Right lobe of liver (tissue), 6 donors: ENCODE data around the gene ZMYND19. TPM values are rescaled to one million over a fixed set of nuclear protein-coding genes. Genes with fewer than 3 reads are reported as not detected.
"Not testable (repeated sequence)": the region's sequence is repeated elsewhere in the genome, so short reads cannot be mapped to it uniquely, and the experiment has no call there.

Experiments used
- ATAC-seq, 4 donors: fragments of 200-7000 bp; cut with Tn5 transposase; one replicate each; pipeline ENCODE4 v1.9.1; 2020; ENCODE audit warnings: mild to moderate bottlenecking in 4 of 4, moderate library complexity in 4 of 4
- DNase-seq, 3 donors: peaks; one replicate each; pipeline ENCODE4 v3.0.0-alpha.2; 2020
- H3K27ac ChIP-seq, 3 donors: fragments of 200-600 bp; one replicate each; pipeline ENCODE4 v1.8.0; 2022
- H3K27me3 ChIP-seq, 2 donors: fragments of 200-600 bp; one replicate each; pipeline ENCODE4 v1.8.0; 2022
- H3K36me3 ChIP-seq, 4 donors: fragments of 200-600 bp; sonication (generic) in 1 of 4; one replicate each; pipeline versions ENCODE4 v1.5.1 to v1.8.0; 2017 to 2022; ENCODE audit warnings: control low read depth in 1 of 4
- H3K4me1 ChIP-seq, 4 donors: fragments of 200-600 bp; sonication (generic) in 1 of 4; one replicate each; pipeline versions ENCODE4 v1.5.1 to v1.8.0; 2017 to 2022; ENCODE audit warnings: control low read depth in 1 of 4
- H3K4me3 ChIP-seq, 3 donors: fragments of 200-600 bp; one replicate each; pipeline ENCODE4 v1.8.0; 2022
- H3K9me3 ChIP-seq, 4 donors: fragments of 200-600 bp; sonication (generic) in 1 of 4; one replicate each; pipeline versions ENCODE4 v1.5.1 to v1.8.0; 2017 to 2022; ENCODE audit warnings: control low read depth in 1 of 4
- POLR2A ChIP-seq: fragments of 450-650 bp; IDR thresholded peaks from one replicate; pipeline ENCODE4 v1.6.1; 2017; ENCODE audit warnings: antibody characterized with exemption, mild to moderate bottlenecking
- WGBS: methylation state at CpG from one replicate; pipeline ENCODE4 v1.1.6; 2018; ENCODE audit warnings: low coverage, low lambda C conversion rate; ENCODE audit not compliant: insufficient coverage; ENCODE audit errors: missing lambda C conversion rate; 5-methylcytosine and 5-hydroxymethylcytosine counted together
- intact Hi-C, 2 donors: fragments of 100-400 bp; cut with DNase I; formaldehyde crosslinking; loops; one replicate each; pipeline versions ENCODE4 v1.11.2 to v1.14.1; 2022
- small RNA-seq, 2 experiments: library from RNA; depleted of rRNA; stranded (forward); fragments of <200 nt; gene quantifications; one replicate each; pipeline ENCODE3, GENCODE V24; 2016
- total RNA-seq, 6 experiments: library from RNA; depleted of rRNA in 2 of 6; stranded (reverse); fragments of >200 nt in 2 of 6; fragmentation: NEBNext Ultra II Directional in 3 of 6; extraction: Animal tissue kit (Norgen Biotek cat#: 25700) in 3 of 6; gene quantifications; one replicate each; pipeline versions ENCODE4 v1.1.0 to v1.2.4, GENCODE V29; 2016 to 2023
- TF ChIP-seq, protein P1 (sequence below), 4 donors: fragments of 200-600 bp in 3 of 4; fragments of 450-650 bp in 1 of 4; IDR thresholded peaks; one replicate each; pipeline versions ENCODE4 v1.5.1 to v1.8.0; 2016 to 2022; ENCODE audit warnings: antibody characterized with exemption in 4 of 4, mild to moderate bottlenecking in 2 of 4
- donor health status: DM: no; HTN: yes; CAD: no.
- donor health status: DM: no; HTN: no; CAD: no.
- donor health status: DM: no; HTN: no; CAD: no.
- donor health status: DM: no; HTN: yes; CAD: no.
- donor health status: DM: no; HTN: yes; CAD: no.

ZMYND19 gene
- total RNA-seq, 6 experiments from 2014 or later, result 8.4 to 11.7 (median 9.0) TPM

DNA sequence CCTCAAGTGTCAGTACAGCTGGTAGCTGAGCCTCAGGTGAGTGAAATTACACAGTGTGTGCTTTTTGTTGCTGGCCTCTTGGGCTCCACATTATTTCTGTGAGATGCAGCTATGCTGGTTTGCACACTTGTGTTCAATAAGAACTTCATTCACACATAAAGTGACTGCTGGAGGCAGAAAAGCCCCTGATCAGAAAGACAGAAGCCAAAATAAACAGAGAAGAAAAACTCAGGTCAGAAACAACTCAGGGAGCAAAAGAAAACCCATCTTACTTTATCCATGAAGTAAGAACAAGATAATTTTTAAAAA, 55.2 kb downstream of the ZMYND19 start:
- Histone ChIP-seq H3K9me3 (no peaks in the 10 kb centered on the region), H3K27me3 (no peaks in the 10 kb centered on the region), H3K4me3 (no peak overlapping the region), H3K36me3 (peaks cover 0 to 5% (median 0%) of the 10 kb centered on the region in 4 donors), H3K27ac (peak overlapping the region in 1 of 3 donors; percentile 25), H3K4me1 (peaks cover 0 to 10% (median 4%) of the 10 kb centered on the region in 4 donors)
- intact Hi-C loops, result no loop called here
- DNase-seq (no peak), ATAC-seq (no peak)
- TF ChIP-seq, protein P1, sequence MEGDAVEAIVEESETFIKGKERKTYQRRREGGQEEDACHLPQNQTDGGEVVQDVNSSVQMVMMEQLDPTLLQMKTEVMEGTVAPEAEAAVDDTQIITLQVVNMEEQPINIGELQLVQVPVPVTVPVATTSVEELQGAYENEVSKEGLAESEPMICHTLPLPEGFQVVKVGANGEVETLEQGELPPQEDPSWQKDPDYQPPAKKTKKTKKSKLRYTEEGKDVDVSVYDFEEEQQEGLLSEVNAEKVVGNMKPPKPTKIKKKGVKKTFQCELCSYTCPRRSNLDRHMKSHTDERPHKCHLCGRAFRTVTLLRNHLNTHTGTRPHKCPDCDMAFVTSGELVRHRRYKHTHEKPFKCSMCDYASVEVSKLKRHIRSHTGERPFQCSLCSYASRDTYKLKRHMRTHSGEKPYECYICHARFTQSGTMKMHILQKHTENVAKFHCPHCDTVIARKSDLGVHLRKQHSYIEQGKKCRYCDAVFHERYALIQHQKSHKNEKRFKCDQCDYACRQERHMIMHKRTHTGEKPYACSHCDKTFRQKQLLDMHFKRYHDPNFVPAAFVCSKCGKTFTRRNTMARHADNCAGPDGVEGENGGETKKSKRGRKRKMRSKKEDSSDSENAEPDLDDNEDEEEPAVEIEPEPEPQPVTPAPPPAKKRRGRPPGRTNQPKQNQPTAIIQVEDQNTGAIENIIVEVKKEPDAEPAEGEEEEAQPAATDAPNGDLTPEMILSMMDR (IDR thresholded peaks at IDR 0.05), result no peak
- TF ChIP-seq POLR2A, result no peak

DNA sequence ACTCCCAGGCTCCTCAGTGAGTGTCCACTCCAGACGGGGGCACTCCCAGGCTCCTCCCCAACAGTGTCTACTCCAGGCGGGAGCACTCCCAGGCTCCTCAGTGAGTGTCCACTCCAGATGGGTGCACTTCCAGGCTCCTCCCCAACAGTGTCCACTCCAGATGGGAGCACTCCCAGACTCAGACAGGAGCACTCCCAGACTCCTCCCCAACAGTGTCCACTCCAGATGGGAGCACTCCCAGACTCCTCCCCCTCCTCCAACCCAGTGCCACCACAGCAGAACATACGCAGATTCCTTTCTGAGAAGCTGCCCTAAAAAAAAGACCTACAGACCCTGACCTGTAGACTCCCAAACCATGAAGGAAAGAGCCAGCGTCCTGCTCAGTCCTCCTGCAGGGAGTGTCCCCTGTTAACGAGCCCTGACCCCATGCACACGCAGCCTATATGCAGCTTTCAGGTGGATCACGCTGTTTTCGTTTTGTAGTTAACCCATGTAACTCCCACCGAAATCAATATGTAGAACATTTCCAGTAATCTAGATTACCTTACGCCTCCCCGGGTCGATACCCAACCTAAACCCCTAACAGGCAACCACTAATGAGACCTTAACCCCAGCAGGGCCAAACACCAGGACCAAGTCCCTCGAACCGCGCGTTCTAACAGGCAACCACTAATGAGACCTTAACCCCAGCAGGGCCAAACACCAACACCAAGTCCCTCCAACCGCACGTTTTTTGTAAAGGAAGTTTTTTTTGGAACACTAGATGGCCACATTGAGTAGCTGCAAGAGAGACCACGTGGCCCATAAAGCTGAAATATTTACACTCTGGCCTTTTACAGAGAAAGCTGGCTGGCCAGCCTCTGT, 55.8 kb downstream of the ZMYND19 start:
- ATAC-seq (peak; percentile 97 to 99 (median 98)), DNase-seq (no peak)
- Histone ChIP-seq H3K4me1 (peaks cover 0 to 10% (median 4%) of the 10 kb centered on the region in 4 donors), H3K9me3 (no peaks in the 10 kb centered on the region), H3K27me3 (no peaks in the 10 kb centered on the region), H3K36me3 (peaks cover 0 to 3% (median 0%) of the 10 kb centered on the region in 4 donors), H3K4me3 (no peak overlapping the region), H3K27ac (no peak overlapping the region)
- TF ChIP-seq, protein P1 (IDR thresholded peaks at IDR 0.05), result peak; percentile 42 to 80 (median 79)
- TF ChIP-seq POLR2A, result no peak
- intact Hi-C loops, result no loop called here
- WGBS, result 39% methylated on average over 17 of the region's 19 CpGs

DNA sequence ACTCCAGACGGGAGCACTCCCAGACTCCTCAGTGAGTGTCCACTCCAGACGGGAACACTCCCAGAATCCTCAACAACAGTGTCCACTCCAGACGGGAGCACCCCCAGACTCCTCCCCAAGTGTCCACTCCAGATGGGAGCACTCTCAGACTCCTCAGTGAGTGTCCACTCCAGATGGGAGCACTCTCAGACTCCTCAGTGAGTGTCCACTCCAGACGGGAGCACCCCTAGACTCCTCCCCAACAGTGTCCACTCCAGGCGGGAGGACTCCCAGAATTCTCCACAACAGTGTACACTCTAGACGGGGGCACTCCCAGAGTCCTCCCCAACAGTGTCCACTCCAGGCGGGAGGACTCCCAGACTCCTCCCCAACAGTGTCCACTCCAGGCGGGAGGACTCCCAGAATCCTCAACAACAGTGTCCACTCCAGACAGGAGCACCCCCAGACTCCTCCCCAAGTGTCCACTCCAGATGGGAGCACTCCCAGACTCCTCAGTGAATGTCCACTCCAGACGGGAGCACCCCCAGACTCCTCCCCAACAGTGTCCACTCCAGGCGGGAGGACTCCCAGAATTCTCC, 57.3 kb downstream of the ZMYND19 start:
- DNase-seq, H3K27me3 ChIP-seq, H3K27ac ChIP-seq, intact Hi-C loops, H3K9me3 ChIP-seq, ATAC-seq, H3K36me3 ChIP-seq, H3K4me3 ChIP-seq: not testable (repeated sequence)
- H3K4me1 ChIP-seq, result peaks cover 0 to 10% (median 4%) of the 10 kb centered on the region in 4 donors
- WGBS, result 40% methylated on average over 1 of the region's 10 CpGs

Small RNA genes lying within 50 kb of the gene (small RNA-seq; reads per million reads assigned to genes)
- gene RF00017, result 0 reads per million in 2 experiments

Other genes with a start within 250 kb of the ZMYND19 start
- 10 to 100 TPM in 3 of 6 experiments, 1 to 10 TPM in 3; 3.3 to 14.4 (median 10.6) TPM for gene EXD3, start 167.3 kb downstream of the ZMYND19 start, total RNA-seq
- gene NOXA1, start 167.1 kb downstream of the ZMYND19 start, total RNA-seq, result 1 to 10 TPM; 4.7 to 8.0 (median 5.7) TPM
- gene ENTPD8, start 149.2 kb downstream of the ZMYND19 start, total RNA-seq, result 10 to 100 TPM in 2 of 6 experiments, 1 to 10 TPM in 4; 3.3 to 11.5 (median 7.5) TPM
- 10 to 100 TPM; 15.6 to 55.4 (median 20.1) TPM for gene NSMF, start 131.2 kb downstream of the ZMYND19 start, total RNA-seq
- gene PNPLA7, start 40.1 kb downstream of the ZMYND19 start, total RNA-seq, result 10 to 100 TPM in 2 of 6 experiments, 1 to 10 TPM in 4; 3.9 to 15.6 (median 7.4) TPM
- 10 to 100 TPM; 43.4 to 97.8 (median 74.0) TPM for gene MRPL41, start 38.6 kb downstream of the ZMYND19 start, total RNA-seq
- 10 to 100 TPM in 5 of 6 experiments, 1 to 10 TPM in 1; 9.2 to 17.8 (median 11.8) TPM for gene DPH7, start 11.6 kb downstream of the ZMYND19 start, total RNA-seq
- 10 to 100 TPM; 19.1 to 45.0 (median 25.2) TPM for gene ARRDC1, start 15.2 kb upstream of the ZMYND19 start, total RNA-seq
- 10 to 100 TPM; 26.8 to 51.9 (median 36.7) TPM for gene EHMT1, start 28.5 kb upstream of the ZMYND19 start, total RNA-seq